Fibroblast of skin of scalp (primary cell): Measurements from ENCODE around the gene WDR48.
A peak's percentile ranks its signal among the peaks of the same experiment; 100 is the strongest.

Experiments used
- DNase-seq: peaks from one replicate; pipeline ENCODE4 v3.0.0-alpha.2; 2013

The WDR48 gene

DNA sequence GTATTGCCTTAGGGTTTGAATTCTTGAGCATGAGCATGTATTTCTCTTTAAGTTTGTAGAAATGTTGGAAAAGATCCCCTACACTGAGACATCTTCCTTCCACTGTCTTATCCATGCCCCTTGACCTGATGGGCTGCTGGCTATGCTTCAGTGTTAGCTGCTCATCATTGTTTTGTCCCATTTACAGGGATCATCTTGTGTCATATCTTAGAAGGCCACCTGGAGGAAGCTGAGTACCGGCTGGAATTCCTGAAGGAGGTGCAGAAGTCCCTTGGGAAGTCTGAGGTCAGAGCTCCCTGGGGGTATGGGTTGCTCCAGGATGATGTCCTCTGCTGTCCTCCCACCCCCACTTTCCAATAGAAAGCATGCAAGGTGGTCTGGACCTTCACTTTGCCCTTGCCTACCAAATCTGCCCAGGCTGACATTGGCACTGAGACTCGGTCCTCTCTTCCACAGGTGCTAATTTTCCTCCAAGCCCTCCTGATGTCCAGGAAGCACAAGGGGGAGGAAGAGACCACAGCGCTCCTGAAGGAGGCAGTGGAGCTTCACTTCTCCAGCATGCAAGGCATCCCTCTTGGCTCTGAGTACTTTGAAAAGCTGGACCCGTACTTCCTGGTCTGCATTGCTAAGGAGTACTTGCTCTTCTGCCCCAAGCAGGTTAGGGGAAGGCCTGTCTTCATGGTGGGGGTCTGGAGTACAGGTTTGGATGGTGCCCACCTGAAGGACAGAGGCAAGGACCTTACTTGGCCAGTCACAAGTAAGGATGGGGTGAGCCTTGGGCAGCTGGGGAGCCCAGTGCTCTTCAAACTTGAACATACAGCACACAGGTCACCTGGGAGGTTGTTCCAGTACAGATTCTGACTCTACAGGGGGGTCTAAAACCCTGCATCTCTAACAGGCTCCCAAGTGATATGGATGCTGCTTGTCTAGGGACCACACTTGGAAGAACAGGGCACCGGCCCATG is 73.3 kb downstream of the WDR48 start:
- peak; percentile 44 for DNase-seq

DNA sequence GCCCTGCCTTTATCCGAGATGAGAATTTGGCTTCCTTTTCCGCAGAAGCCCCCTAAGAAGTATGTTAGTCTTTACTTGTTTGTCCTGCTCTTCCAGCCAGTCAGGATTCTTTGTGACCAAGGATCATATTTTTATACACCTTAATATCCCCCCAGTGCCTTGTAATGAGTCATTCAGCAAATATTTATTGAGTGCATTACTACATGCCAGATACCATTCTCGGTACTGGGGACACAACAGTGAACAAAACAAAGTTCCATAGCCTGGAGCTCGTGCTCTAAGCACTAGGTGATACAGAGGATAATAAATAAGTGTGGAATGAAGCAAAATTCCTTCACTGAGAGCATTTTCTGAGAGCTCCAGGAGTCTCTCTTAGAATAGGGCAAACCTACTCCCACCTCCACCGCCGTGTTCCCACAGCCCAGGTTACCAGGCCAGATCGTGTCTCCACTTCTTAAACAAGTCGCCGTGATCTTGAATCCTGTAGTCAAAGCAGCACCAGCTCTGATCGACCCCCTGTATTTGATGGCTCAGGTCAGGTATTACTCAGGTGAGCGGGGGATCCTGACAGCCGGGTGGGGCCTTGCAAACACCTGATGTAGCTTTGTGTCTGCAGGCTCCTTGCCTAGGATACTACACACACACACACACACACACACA is 74.2 kb downstream of the WDR48 start:
- DNase-seq: peak; percentile 36

DNA sequence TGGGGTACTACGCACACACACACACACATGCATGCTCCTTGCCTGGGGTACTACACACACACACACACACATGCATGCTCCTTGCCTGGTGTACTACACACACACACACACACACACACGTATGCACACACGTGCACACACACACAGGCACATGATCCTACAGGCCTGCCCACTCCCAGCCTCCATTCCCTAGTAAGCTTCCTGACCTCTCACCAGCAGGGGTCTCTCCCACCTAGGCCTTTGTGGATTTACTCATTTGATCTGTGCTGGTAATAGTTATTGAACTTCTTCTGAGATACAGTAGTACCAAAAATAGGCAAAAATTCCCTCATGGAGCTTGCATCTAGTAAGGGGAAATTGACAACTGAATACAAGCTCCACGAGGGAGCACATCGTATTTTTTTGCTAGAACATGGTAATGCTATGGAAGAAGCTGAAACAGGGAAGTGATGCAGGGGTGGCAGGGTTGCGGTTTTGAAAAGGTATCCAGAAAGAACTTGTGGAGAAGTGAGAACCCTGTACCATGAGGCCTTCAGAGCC is 74.8 kb downstream of the WDR48 start:
- peak; percentile 68 for DNase-seq

DNA sequence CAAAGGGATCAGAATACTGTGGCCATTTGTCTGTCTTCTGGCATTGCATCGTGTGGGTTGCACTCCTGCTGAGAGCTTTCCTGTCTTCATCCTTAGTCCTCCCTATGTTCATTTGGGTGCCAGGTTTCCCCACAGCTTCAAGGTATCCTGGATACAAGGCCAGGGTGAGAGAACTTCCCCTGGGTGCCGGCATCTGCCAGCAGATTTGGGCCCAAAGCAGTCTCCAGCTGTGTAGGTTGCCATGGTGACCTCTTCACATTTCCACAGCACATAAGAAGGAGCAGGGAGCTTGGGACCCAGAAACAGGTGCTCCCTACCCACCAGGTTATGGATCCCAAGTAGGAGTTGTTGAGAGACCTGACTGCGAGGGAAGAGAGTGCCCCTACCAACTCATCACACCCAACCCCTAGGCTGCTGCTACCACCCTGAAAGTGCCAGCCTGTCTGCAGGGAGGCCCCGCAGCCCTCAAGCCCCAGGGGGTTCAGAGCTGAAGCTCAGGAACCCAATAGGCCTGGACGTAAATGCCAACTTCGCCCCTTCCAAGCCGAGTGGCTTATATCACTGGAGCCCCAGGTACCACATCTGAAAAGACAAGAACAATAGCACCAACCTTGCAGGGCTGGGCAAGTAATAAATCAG is 75.6 kb downstream of the WDR48 start:
- no peak for DNase-seq

DNA sequence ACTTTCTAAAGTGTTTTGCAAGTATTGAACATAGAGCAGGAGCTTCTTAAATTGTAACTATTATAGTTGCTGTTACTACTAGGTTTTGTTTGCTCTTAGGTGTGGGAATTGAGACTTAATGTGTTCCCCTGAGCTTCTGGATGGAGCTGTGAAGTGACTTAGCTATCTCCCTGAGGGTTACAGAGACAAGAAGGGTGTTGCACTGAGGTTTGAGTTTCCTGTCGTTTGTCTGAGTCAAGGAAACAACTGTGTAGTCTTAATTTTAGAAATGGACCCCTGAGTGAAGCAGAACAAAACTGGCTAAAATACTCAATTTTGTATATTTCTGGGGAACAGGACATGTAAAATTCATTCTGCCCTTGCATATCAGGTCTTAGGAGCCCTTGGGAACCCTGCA is 76.1 kb downstream of the WDR48 start:
- no peak for DNase-seq

DNA sequence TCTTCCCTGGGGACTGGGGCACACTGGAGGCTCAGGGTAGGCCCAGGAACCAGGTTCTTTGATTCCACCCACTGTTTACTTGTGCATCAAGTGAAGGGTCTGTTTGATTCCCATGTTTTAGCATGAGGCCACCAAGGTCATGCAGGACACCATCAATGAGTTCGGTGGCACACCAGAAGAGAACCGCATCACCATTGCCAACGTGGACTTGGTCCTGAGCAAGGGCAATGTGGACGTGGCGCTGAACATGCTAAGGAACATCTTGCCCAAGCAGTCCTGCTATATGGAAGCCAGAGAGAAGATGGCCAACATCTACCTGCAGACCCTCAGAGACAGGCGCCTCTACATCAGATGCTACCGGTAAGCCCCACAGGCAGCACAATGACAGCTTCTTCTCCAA is 77.1 kb downstream of the WDR48 start:
- DNase-seq: no peak

DNA sequence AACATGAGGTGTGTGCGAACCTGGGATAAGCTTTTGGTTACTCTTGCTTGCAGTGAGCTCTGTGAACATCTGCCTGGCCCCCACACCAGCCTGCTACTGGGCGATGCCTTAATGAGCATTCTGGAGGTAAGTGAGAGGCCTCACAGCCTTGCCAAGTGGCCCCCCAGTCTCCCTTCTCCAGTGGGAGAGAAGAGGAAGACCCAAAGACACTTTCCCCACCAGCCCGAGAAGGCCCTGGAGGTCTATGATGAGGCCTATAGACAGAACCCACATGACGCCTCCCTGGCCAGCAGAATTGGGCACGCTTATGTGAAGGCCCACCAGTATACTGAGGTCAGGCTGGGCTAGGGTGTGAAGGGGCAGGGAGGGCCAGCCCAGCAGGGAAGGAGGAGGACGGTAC is 78.2 kb downstream of the WDR48 start:
- DNase-seq: no peak

DNA sequence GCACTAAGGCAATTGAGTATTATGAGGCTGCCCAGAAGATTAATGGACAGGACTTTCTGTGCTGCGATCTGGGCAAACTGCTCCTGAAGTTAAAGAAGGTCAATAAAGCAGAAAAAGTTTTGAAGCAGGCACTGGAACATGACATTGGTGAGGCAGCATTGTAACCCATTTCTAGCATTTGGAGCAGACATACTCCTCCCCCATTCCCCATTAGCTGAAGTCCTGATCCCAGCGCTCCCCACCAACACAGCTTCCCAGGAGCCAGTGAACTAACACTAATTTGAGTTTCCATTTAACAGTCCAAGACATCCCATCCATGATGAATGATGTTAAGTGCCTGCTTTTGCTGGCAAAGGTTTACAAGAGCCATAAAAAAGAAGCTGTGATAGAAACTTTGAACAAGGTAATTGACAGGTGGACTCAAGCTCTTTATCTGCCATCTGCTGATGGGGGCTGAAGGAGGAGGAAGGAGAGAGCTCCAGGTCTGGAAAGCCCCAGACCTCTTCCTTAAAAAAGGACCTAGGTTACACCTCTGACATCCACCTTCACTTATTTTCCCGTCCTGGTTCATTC is 79.0 kb downstream of the WDR48 start:
- DNase-seq: no peak

DNA sequence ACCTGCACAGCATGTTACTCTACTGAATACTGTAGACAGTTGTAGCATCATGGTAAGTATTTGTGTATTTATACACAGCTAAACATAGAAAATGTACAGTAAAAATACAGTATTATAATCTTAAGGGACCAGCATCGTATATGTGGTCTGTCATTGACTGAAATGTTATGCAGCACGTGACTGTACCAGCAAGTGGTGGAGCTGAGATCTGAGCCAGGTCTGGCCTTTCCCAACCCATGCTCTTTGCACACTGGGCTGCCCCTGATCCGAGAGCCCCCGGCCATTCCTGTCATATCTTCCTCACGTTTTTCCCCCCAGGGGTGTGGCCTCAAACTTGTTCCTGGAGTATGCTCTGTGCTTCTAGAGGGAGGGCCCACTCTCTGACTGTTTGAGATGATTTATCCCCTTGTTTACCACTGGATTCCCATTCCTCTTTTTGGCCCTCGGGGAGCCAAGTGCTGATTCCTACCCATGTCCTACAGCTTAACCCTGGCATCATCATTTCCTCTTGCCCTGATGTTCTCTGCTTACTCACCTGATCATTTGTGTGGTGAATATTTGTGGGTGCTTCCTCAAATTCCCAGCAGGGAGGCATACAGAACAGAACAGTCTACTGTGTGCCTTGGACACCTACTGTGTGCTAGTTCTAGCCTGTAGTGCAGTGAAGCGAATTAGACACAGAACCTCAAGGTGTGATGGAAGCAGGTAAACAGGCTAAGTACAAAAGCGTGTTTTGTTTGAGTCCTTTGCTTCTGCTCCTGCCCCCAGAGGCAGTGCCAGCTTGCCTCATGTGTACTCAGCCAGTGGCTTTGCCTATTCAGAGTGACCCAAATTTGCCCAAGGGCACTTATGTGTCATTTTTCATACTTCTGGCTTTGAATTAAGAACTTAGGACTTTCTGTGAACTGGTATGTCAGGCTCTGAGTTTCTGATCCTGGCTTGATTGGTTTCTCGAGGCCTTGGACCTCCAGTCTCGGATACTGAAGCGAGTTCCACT is 80.6 kb downstream of the WDR48 start:
- no peak for DNase-seq

DNA sequence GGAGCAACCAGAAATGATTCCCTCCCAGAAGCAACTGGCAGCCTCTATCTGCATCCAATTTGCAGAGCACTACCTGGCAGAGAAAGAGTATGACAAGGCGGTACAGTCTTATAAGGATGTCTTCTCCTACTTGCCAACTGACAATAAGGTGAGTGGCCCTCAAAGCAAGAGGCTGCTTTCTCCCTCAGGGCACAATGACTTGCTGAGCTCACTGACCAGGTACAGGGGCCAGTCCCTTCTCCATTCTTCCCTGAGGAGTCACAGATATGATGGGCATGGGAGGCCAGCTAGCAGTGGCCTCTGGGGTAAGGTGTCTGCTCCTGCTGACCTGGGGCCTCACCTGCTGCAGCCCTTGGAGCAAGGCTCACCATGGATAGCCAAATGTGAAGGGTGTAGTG is 81.3 kb downstream of the WDR48 start:
- DNase-seq: no peak

DNA sequence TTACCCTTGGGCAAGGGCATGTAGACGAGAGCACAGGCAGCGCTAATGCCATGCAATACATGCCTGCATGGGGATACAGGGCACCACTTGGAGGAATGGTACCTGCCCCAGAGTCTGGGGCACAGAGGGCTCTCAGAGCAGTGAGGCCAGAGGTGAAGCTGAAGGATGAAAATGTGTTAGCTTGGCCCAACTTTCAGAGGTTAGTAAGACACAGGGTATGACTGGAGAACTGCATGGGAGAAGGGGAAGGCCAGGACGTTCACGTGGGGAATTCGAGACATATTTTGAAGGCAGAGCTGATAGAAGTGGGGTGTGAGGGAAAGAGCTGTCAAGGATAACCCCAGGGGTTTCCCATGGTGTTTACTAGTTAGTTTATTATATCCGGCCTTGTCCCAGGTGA is 82.0 kb downstream of the WDR48 start:
- no peak for DNase-seq

DNA sequence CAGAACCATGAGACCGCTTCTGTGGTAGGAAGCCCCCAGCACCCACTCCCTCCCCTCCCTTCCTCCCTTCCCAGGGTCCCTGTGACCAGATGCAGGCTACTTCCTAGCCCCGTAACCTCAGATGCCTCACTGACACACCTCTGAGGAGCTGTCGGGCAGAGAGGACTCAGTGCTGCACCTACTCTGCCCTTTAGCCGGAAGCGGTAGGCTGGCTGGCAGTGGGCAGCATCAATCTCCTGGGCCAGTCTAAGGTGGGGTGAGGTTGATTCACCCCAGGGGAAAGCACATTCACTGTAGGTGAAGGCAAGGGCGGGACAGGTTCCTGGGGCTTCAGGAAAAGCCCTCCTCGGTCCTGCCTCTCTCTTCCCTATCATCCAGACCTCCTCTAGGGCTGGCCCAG is 82.5 kb downstream of the WDR48 start:
- no peak for DNase-seq

DNA sequence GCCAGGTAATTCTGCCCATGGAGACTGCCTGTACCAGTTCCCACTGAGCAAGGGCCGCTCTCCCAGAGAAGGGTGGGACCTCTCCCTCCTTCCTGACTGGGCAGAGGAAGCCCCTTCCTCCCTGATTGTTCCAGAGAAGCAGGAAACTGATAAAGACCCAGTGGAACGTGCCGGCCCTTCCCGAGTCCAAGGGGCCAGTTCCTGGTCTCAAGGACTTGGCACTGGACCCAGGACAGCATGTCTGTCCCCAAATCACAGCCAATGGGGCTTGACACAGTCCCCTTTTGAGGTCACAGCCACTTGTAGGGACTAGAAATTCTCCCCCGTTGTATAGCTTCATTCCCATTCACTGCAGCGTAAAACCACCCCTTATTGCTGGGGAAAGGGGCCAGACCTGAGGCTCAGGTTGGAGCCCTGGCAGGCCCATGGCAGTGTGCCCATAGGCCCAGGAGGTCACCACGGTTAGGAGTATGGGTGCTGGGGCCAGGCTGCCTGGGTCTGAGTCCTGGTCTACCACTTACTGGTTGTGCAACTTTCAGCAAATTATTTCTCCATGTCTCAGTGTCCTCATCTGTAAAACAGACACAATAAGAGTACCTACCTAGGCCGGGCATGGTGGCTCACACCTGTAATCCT is 83.5 kb downstream of the WDR48 start:
- DNase-seq: no peak

DNA sequence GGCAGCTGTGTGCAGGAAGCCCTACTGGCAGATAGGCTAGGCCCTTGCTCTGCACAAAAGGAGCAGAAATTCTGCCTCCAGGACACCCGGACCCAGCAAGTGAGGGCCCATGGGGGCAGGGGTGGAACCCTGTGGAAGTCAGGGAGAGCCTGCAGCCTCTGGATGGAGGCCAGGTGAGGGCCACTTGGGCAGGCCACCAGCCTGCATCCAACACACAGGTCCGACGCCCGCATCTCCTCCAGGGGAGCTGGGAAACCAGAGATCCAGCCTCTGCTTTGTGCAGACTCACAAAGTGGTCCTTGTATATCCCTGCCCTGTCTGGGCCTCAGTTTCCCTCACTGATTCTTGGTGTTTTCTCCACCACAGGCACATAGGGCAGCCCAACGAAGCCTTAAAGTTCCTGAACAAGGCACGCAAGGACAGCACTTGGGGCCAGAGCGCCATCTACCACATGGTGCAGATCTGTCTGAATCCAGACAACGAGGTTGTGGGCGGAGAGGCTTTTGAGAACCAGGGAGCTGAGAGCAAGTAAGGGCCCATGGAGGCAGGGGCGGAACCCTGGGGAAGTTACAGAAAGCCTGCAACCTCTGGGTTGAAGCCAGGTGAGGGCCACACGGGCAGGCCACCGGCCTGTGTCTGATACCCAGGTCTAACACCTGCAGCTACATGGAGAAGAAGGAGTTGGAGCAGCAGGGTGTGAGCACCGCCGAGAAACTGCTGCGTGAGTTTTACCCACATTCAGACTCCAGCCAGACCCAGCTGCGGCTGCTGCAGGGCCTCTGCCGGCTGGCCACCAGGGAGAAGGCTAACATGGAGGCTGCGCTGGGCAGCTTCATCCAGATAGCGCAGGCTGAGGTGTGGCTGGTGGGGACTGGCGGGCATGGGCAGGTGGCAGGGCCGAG is 85.0 kb downstream of the WDR48 start:
- DNase-seq: no peak

DNA sequence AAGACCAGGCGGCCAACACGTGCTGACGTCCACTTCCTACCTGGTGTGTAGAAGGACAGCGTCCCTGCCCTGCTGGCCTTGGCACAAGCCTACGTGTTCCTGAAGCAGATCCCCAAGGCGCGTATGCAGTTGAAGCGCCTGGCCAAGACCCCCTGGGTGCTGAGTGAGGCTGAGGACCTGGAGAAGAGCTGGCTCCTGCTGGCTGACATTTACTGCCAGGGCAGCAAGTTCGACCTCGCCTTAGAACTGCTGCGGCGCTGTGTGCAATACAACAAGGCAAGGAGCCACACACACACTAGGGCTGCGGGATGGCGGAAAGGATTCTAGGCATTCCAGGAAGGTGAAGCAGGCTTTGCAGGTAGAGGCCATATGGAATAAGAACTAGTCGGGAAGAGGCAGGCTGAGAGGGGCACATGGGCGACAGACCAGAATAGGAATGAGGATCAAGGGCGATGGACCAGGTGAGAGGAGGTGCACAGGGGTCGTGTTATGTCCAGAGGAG is 85.7 kb downstream of the WDR48 start:
- no peak for DNase-seq

DNA sequence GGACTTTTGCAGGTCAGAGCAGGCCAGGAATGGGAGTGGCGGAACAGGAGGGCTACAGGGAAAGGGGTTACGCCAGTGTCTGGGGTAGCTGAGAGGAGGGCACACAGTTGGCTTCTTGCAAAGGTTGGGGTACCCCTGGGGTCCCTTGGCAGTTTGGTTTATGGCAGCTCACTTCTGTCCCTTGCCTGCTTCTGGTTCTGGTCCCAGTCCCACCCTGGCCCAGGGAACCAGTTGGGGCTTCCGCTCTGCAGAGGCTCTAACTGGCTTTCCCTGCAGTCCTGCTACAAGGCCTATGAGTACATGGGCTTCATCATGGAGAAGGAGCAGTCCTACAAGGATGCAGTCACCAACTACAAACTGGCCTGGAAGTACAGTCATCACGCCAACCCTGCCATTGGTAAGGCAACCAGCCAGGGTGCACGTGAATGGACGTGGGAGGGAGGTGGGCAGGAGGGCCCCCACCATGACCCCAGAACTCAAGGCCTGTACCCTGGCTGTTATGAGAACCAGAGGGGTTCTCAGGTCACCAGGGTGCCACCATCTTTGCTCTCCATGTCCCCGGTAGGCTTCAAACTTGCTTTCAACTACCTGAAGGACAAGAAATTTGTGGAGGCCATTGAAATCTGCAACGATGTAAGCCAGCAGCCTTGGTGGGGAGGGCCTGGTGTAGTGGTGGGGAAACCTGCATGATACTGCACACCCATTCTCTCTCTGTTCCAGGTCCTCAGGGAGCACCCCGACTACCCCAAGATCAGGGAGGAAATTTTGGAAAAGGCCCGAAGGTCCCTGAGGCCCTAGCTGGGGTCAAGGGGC is 86.4 kb downstream of the WDR48 start:
- no peak for DNase-seq

DNA sequence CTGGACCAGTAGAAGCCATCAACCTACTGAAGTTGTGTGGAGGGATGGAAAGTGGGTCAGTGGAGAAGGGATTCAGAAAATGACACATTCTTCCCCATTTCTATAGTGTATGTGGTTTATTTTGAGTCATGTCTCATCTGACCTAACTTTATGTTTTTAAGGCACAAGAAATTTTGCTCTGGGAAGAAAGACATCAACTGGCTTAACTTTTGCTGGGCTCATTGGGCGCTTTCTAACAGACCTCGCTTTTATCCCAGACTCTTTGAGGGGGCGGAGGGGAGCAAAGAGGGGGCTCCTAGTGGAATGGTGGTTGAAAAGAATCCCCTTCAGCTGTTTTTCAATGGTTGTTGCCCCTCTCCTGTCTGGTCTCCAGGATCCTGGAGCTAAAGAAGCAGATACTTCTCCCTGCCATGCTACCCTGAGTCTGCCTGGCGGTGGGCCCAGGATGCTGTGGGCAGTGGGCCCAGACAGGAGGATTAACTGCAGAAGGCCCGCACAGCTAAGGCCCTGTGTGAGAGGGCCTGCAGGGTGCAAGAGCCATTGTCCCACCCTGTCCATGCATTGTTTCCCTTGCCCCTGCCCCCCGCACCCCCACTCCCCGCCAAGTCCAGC is 87.1 kb downstream of the WDR48 start:
- peak; percentile 24 for DNase-seq

DNA sequence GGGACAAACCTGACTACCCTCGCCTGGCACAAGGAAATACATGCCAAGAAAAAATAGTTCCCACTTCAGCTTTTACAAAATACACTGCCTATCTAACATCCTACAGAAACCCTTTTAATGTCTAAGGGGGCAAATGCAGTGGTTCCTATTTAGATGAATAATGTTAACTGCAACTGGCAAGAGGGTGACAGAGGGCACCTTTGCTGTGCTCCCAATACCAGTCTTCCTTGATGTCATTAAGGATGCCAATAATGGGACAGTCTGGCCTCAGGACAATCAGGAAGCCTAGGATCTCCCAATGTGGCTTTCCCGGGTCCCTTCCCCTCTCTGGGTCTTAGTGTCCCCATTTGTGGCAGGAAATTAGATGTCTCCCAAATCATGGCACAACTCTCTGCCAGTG is 87.6 kb downstream of the WDR48 start:
- DNase-seq: no peak
